NCI-H128 (cell line): ENCODE results near the gene LRIT1.
"Not testable (repeated sequence)": the region's sequence is repeated elsewhere in the genome, so short reads cannot be mapped to it uniquely, and the experiment has no call there.

ENCODE experiments used
- DNase-seq: peaks from one replicate; lab custom pipeline; 2025; ENCODE audit not compliant: unreplicated experiment; lab: John Stamatoyannopoulos, UW

Gene LRIT1

GRCh38 chr10:84241185-84241790, at the start of gene LRIT1:
TSS of gene LRIT1 (minus strand) at chr10:84241546. CDS start at chr10:84241439, 107 bp downstream.
- no peak for DNase-seq

GRCh38 chr10:84290235-84290634, 48.9 kb upstream of the LRIT1 start:
- no peak for DNase-seq

- no peak for DNase-seq
Measured at GRCh38 chr10:84289521-84290200, 48.3 kb upstream of the LRIT1 start.

GRCh38 chr10:84288151-84288550, 46.8 kb upstream of the LRIT1 start:
- DNase-seq = no peak

- no peak for DNase-seq
Measured at GRCh38 chr10:84286695-84287094, 45.3 kb upstream of the LRIT1 start.

GRCh38 chr10:84279876-84280475, 38.6 kb upstream of the LRIT1 start:
- not testable (repeated sequence) for DNase-seq

- DNase-seq = no peak
Measured at GRCh38 chr10:84270708-84271107, 29.4 kb upstream of the LRIT1 start.

GRCh38 chr10:84269773-84270172, 28.4 kb upstream of the LRIT1 start:
- DNase-seq = no peak

GRCh38 chr10:84269162-84269561, 27.8 kb upstream of the LRIT1 start:
- DNase-seq = no peak

- DNase-seq = no peak
Measured at GRCh38 chr10:84267503-84268126, 26.3 kb upstream of the LRIT1 start.

GRCh38 chr10:84265418-84265817, 24.1 kb upstream of the LRIT1 start:
- no peak for DNase-seq

- peak; percentile 4 for DNase-seq
Measured at GRCh38 chr10:84264611-84265141, 23.3 kb upstream of the LRIT1 start.

- no peak for DNase-seq
Measured at GRCh38 chr10:84263716-84264115, 22.4 kb upstream of the LRIT1 start.

GRCh38 chr10:84262190-84262956, 21.0 kb upstream of the LRIT1 start:
- DNase-seq = no peak

GRCh38 chr10:84261236-84261915, 20.0 kb upstream of the LRIT1 start:
- DNase-seq = no peak

- no peak for DNase-seq
Measured at GRCh38 chr10:84258034-84258695, 16.8 kb upstream of the LRIT1 start.

- no peak for DNase-seq
Measured at GRCh38 chr10:84257343-84258020, 16.1 kb upstream of the LRIT1 start.

- no peak for DNase-seq
Measured at GRCh38 chr10:84256510-84257342, 15.4 kb upstream of the LRIT1 start.
